SK-N-SH treated with all-trans-retinoic acid at 6 μM for 48 hours (cell line): ENCODE results near the gene AQP3.

Experiments
- BACH2 ChIP-seq: fragments of 250-450 bp; sonication (Bioruptor Pico); IDR thresholded peaks from 2 replicates; pipeline ENCODE4 v1.9.0; 2021; ENCODE audit warnings: mild to moderate bottlenecking, borderline replicate concordance
- CREB5 ChIP-seq: fragments of 250-450 bp; sonication (Bioruptor Pico); IDR thresholded peaks from 2 replicates; pipeline ENCODE4 v1.5.1; 2020; ENCODE audit warnings: low read depth, mild to moderate bottlenecking, moderate library complexity
- CSDC2 ChIP-seq: fragments of 250-450 bp; sonication (Bioruptor Pico); IDR thresholded peaks from 2 replicates; pipeline ENCODE4 v1.5.0; 2020; ENCODE audit warnings: mild to moderate bottlenecking, moderate library complexity
- ISL1 ChIP-seq: fragments of 250-450 bp; sonication (Bioruptor Pico); IDR thresholded peaks from 2 replicates; pipeline ENCODE4 v2.1.2; 2022; ENCODE audit warnings: mild to moderate bottlenecking, moderate library complexity
- POU6F1 ChIP-seq: fragments of 250-450 bp; sonication (Bioruptor Pico); IDR thresholded peaks from 2 replicates; pipeline ENCODE4 v1.8.0; 2021; ENCODE audit warnings: low read depth, mild to moderate bottlenecking, moderate library complexity, borderline replicate concordance
- RARB ChIP-seq: fragments of 250-450 bp; sonication (Bioruptor Pico); IDR thresholded peaks from 2 replicates; pipeline ENCODE4 v1.8.0; 2021; ENCODE audit warnings: mild to moderate bottlenecking, moderate library complexity
- SNAI2 ChIP-seq: fragments of 250-450 bp; sonication (Bioruptor Pico); IDR thresholded peaks from 2 replicates; pipeline ENCODE4 v1.5.0; 2020; ENCODE audit warnings: mild to moderate bottlenecking, moderate library complexity
- TCF4 ChIP-seq: fragments of 250-450 bp; sonication (Bioruptor Pico); IDR thresholded peaks from 2 replicates; pipeline ENCODE4 v1.8.0; 2021; ENCODE audit warnings: mild to moderate bottlenecking, moderate library complexity, borderline replicate concordance
- ZFP30 ChIP-seq: fragments of 450-650 bp; formaldehyde crosslinking; IDR thresholded peaks from 2 replicates; pipeline ENCODE4 v1.5.0; 2022; ENCODE audit warnings: mild to moderate bottlenecking, moderate library complexity
- ZNF565 ChIP-seq: fragments of 450-650 bp; formaldehyde crosslinking; conservative IDR thresholded peaks from 2 replicates; pipeline ENCODE4 v1.5.0; 2020; ENCODE audit warnings: low read depth, mild to moderate bottlenecking, moderate library complexity

GRCh38 chr9:33414268-33414667, 33.1 kb downstream of the AQP3 start:
- TF ChIP-seq SNAI2 (CRISPR knock-in tag) (no peak), POU6F1 (CRISPR knock-in tag) (no peak), TCF4 (CRISPR knock-in tag) (no peak), RARB (CRISPR knock-in tag) (no peak), CSDC2 (CRISPR knock-in tag) (no peak), ZNF565 (no peak), BACH2 (CRISPR knock-in tag) (no peak), ZFP30 (CRISPR knock-in tag) (no peak), CREB5 (no peak), ISL1 (CRISPR knock-in tag) (no peak)
